K562 (cell line): Measurements from ENCODE around the gene PA2G4.

Experiments
- CREB1 ChIP-seq, 2 experiments: sonication (generic) in 1 of 2; formaldehyde crosslinking in 1 of 2; IDR thresholded peaks; 2 replicates each; pipeline versions ENCODE4 v1.6.1 to v1.8.0; 2012 to 2022; ENCODE audit warnings: inconsistent platforms in 1 of 2, mild to moderate bottlenecking in 1 of 2, missing genetic modification reagents in 1 of 2, moderate library complexity in 1 of 2
- CREM ChIP-seq: IDR thresholded peaks from 2 replicates; pipeline ENCODE4 v1.6.1; 2014; ENCODE audit warnings: antibody characterized with exemption, low read depth
- CTCF ChIP-seq, 3 experiments: IDR thresholded peaks in 2 of 3; conservative IDR thresholded peaks in 1 of 3; 2 replicates each; pipeline ENCODE4 v1.5.1; 2011 to 2012; ENCODE audit warnings: low read length in 3 of 3, mild to moderate bottlenecking in 3 of 3, control low read depth in 2 of 3, improper control_type of control experiment in 1 of 3, inconsistent platforms in 1 of 3, low read depth in 1 of 3, mixed read lengths in 1 of 3, moderate library complexity in 1 of 3; ENCODE audit not compliant: insufficient read depth in 2 of 3
- FOXP4 ChIP-seq: sonication (generic); formaldehyde crosslinking; IDR thresholded peaks from 2 replicates; pipeline ENCODE4 v1.8.0; 2022; ENCODE audit warnings: mild to moderate bottlenecking, missing genetic modification reagents, borderline replicate concordance
- MTF1 ChIP-seq: fragments of 250-450 bp; sonication (Bioruptor Pico); IDR thresholded peaks from 2 replicates; pipeline ENCODE4 v1.9.0; 2021; ENCODE audit warnings: moderate library complexity, mild to moderate bottlenecking, inconsistent platforms, borderline replicate concordance
- ZNF121 ChIP-seq: sonication (generic); formaldehyde crosslinking; conservative IDR thresholded peaks from 2 replicates; pipeline ENCODE4 v1.8.0; 2022; ENCODE audit warnings: missing genetic modification reagents
- ZNF174 ChIP-seq: fragments of 250-450 bp; sonication (Bioruptor Pico); IDR thresholded peaks from 2 replicates; pipeline ENCODE4 v1.4.0; 2020; ENCODE audit warnings: mild to moderate bottlenecking

GRCh38 chr12:56086096-56086495 lies 18.3 kb upstream of the PA2G4 start:
- TF ChIP-seq CREM (no peak), MTF1 (no peak), FOXP4 (CRISPR knock-in tag) (no peak), ZNF174 (no peak), CREB1 (IDR thresholded peaks at IDR 0.05) (no peak), CREB1 (CRISPR knock-in tag; IDR thresholded peaks at IDR 0.05) (no peak), CTCF (IDR thresholded peaks at IDR 0.05 in 2 of 3, conservative IDR thresholded peaks at IDR 0.05 in 1 of 3; ENCODE audit: insufficient read depth in 2 of 3, low read depth in 1 of 3, low read length in 3 of 3) (no peak), ZNF121 (no peak)
